Testis (tissue), 3 donors: Measurements from ENCODE around the gene ST6GAL2. TPM values are rescaled to one million over a fixed set of nuclear protein-coding genes. Genes with fewer than 3 reads are reported as not detected.
A peak's percentile ranks its signal among the peaks of the same experiment; 100 is the strongest.

Experiments
- DNase-seq: peaks from one replicate; pipeline ENCODE4 v3.0.0-alpha.2; 2019
- H3K27ac ChIP-seq, 2 donors: fragments of 200-600 bp; sonication (generic); one replicate each; pipeline ENCODE4 v1.5.1; 2019
- H3K27me3 ChIP-seq: fragments of 200-600 bp; sonication (generic); one replicate; pipeline ENCODE4 v1.5.1; 2019
- H3K36me3 ChIP-seq: fragments of 200-600 bp; sonication (generic); one replicate; pipeline ENCODE4 v1.5.1; 2017; ENCODE audit warnings: low read depth; ENCODE audit errors: missing control alignments
- H3K4me1 ChIP-seq: fragments of 200-600 bp; sonication (generic); one replicate; pipeline ENCODE4 v1.5.1; 2019
- H3K4me3 ChIP-seq, 2 donors: fragments of 200-600 bp; sonication (generic); one replicate each; pipeline ENCODE4 v1.5.1; 2017 to 2019
- H3K9me3 ChIP-seq: fragments of 200-600 bp; sonication (generic); one replicate; pipeline ENCODE4 v1.5.1; 2017
- CTCF ChIP-seq, 3 experiments: fragments of 450-650 bp in 2 of 3; fragments of 200-600 bp in 1 of 3; sonication (generic) in 1 of 3; IDR thresholded peaks; one replicate each; pipeline ENCODE4 v1.5.1; 2016 to 2019; ENCODE audit warnings: antibody characterized with exemption in 3 of 3, mild to moderate bottlenecking in 2 of 3, moderate library complexity in 1 of 3
- POLR2A ChIP-seq: fragments of 450-650 bp; IDR thresholded peaks from one replicate; pipeline ENCODE4 v1.6.1; 2017; ENCODE audit warnings: antibody characterized with exemption, mild to moderate bottlenecking, moderate library complexity
- WGBS, 2 donors: methylation state at CpG; one replicate each; pipeline ENCODE4 v1.1.5; 2018; 5-methylcytosine and 5-hydroxymethylcytosine counted together
- intact Hi-C: fragments of 100-400 bp; cut with DNase I; formaldehyde crosslinking; loops from one replicate; pipeline ENCODE4 v1.15.1; 2023; ENCODE audit warnings: low total_unique reads
- polyA plus RNA-seq: library from polyadenylated mRNA; stranded (reverse); fragments of 350-450 nt; fragmentation: Illumina TruSeq; extraction: RNeasy Lipid Tissue Mini Kit (QIAGEN cat#74804); gene quantifications from one replicate; pipeline ENCODE4 v1.2.3, GENCODE V29; 2014; ENCODE audit warnings: low read depth, low replicate concordance; ENCODE audit not compliant: insufficient read depth
- total RNA-seq, 2 donors: library from RNA; depleted of rRNA; stranded (reverse); fragments of >200 nt; gene quantifications; one replicate each; pipeline ENCODE4 v1.2.3, GENCODE V29; 2016

The ST6GAL2 gene
- total and polyA plus RNA-seq, 3 donors from 2014 or later = 14.3 to 95.6 (median 83.8) TPM

GRCh38 chr2:106797494-106797893, 88.5 kb downstream of the ST6GAL2 start:
- H3K27ac ChIP-seq = no peak overlapping the region
- H3K9me3 ChIP-seq = no peaks in the 10 kb centered on the region
- 78 to 92% methylated on average over 5 of the region's 5 CpGs for WGBS, 2 donors
- no peak overlapping the region for H3K4me3 ChIP-seq
- DNase-seq = no peak
- H3K4me1 ChIP-seq = no peaks in the 10 kb centered on the region
- no peak for TF ChIP-seq POLR2A
- no peak for TF ChIP-seq CTCF (IDR thresholded peaks at IDR 0.05)
- H3K27me3 ChIP-seq = no peaks in the 10 kb centered on the region
- intact Hi-C loops = no loop called here
- H3K36me3 ChIP-seq = no peaks in the 10 kb centered on the region

- DNase-seq = no peak
- Histone ChIP-seq H3K27ac (no peak overlapping the region), H3K9me3 (no peaks in the 10 kb centered on the region), H3K36me3 (no peaks in the 10 kb centered on the region), H3K27me3 (no peaks in the 10 kb centered on the region), H3K4me1 (no peaks in the 10 kb centered on the region), H3K4me3 (no peak overlapping the region)
- WGBS, 2 donors = 58 to 94% methylated on average over 2 of the region's 2 CpGs
- no peak for TF ChIP-seq POLR2A
- no peak for TF ChIP-seq CTCF (IDR thresholded peaks at IDR 0.05)
- intact Hi-C loops = no loop called here
These were observed 93.3 kb downstream of the ST6GAL2 start for GRCh38 chr2:106792671-106793070.

- no peak for TF ChIP-seq POLR2A
- no peak for TF ChIP-seq CTCF (IDR thresholded peaks at IDR 0.05)
- H3K27ac ChIP-seq = no peak overlapping the region
- peak; percentile 50 for DNase-seq
- H3K27me3 ChIP-seq = no peaks in the 10 kb centered on the region
- intact Hi-C loops = no loop called here
- H3K9me3 ChIP-seq = no peaks in the 10 kb centered on the region
- WGBS, 2 donors = 69 to 81% methylated on average over 6 of the region's 6 CpGs
- no peaks in the 10 kb centered on the region for H3K36me3 ChIP-seq
- no peak overlapping the region for H3K4me3 ChIP-seq
- no peaks in the 10 kb centered on the region for H3K4me1 ChIP-seq
These were observed 96.8 kb downstream of the ST6GAL2 start for GRCh38 chr2:106789185-106789584.

GRCh38 chr2:106782681-106783080, 103.3 kb downstream of the ST6GAL2 start:
- no peaks in the 10 kb centered on the region for H3K4me1 ChIP-seq
- TF ChIP-seq CTCF (IDR thresholded peaks at IDR 0.05) (no peak), POLR2A (no peak)
- no peaks in the 10 kb centered on the region for H3K36me3 ChIP-seq
- no peak for DNase-seq
- no peak overlapping the region for H3K27ac ChIP-seq
- no peaks in the 10 kb centered on the region for H3K27me3 ChIP-seq
- WGBS, 2 donors = 68 to 70% methylated on average over 3 of the region's 3 CpGs
- intact Hi-C loops = no loop called here
- H3K9me3 ChIP-seq = no peaks in the 10 kb centered on the region
- no peak overlapping the region for H3K4me3 ChIP-seq

GRCh38 chr2:106781196-106781595, 104.8 kb downstream of the ST6GAL2 start:
- Histone ChIP-seq H3K4me3 (no peak overlapping the region), H3K36me3 (no peaks in the 10 kb centered on the region), H3K27ac (no peak overlapping the region), H3K4me1 (no peaks in the 10 kb centered on the region), H3K9me3 (no peaks in the 10 kb centered on the region), H3K27me3 (no peaks in the 10 kb centered on the region)
- no peak for TF ChIP-seq CTCF (IDR thresholded peaks at IDR 0.05)
- TF ChIP-seq POLR2A = no peak
- WGBS, 2 donors = 94% methylated on average over 3 of the region's 3 CpGs
- no peak for DNase-seq
- intact Hi-C loops = no loop called here
